Suppressor macrophage (primary cell): Measurements from ENCODE around the gene SORCS3.

Experiments used
- DNase-seq, 4 experiments: peaks; one replicate each; pipeline ENCODE4 v3.0.0-alpha.2; 2020 to 2022

Gene SORCS3

GRCh38 chr10:105195831-105196230 lies 554.7 kb downstream of the SORCS3 start:
- no peak for DNase-seq

- no peak for DNase-seq
Observed at GRCh38 chr10:105197598-105198364, 556.7 kb downstream of the SORCS3 start.

- no peak for DNase-seq
Observed at GRCh38 chr10:105206616-105207015, 565.5 kb downstream of the SORCS3 start.

GRCh38 chr10:105207476-105207995 lies 566.4 kb downstream of the SORCS3 start:
- DNase-seq, result no peak

GRCh38 chr10:105210546-105210945 lies 569.5 kb downstream of the SORCS3 start:
- DNase-seq, result no peak

- DNase-seq, result no peak
Observed at GRCh38 chr10:105237685-105238084, 596.6 kb downstream of the SORCS3 start.

GRCh38 chr10:105239311-105240219 lies 598.5 kb downstream of the SORCS3 start:
- DNase-seq, result no peak

GRCh38 chr10:105241254-105241653 lies 600.2 kb downstream of the SORCS3 start:
- no peak for DNase-seq

- DNase-seq, result no peak
Observed at GRCh38 chr10:105243381-105243780, 602.3 kb downstream of the SORCS3 start.

- no peak for DNase-seq
Observed at GRCh38 chr10:105243825-105244224, 602.7 kb downstream of the SORCS3 start.

GRCh38 chr10:105247831-105248499 lies 606.9 kb downstream of the SORCS3 start:
- no peak for DNase-seq

GRCh38 chr10:105252911-105253310 lies 611.8 kb downstream of the SORCS3 start:
- DNase-seq, result no peak

GRCh38 chr10:105253515-105254212 lies 612.6 kb downstream of the SORCS3 start:
- no peak for DNase-seq

- DNase-seq, result no peak
Observed at GRCh38 chr10:105258036-105258673, 617.1 kb downstream of the SORCS3 start.

- no peak for DNase-seq
Observed at GRCh38 chr10:105258674-105259065, 617.6 kb downstream of the SORCS3 start.

- no peak for DNase-seq
Observed at GRCh38 chr10:105259201-105259600, 618.1 kb downstream of the SORCS3 start.

GRCh38 chr10:105262666-105263065 lies 621.6 kb downstream of the SORCS3 start:
- no peak for DNase-seq

GRCh38 chr10:105266966-105267539 lies 626.0 kb downstream of the SORCS3 start:
- DNase-seq, result no peak

- DNase-seq, result no peak
Observed at GRCh38 chr10:105268961-105269360, 627.9 kb downstream of the SORCS3 start.

- no peak for DNase-seq
Observed at GRCh38 chr10:105269689-105270088, 628.6 kb downstream of the SORCS3 start.

- DNase-seq, result no peak
Observed at GRCh38 chr10:105274556-105275070, 633.5 kb downstream of the SORCS3 start.
